Panc1 (cell line): ENCODE results near the gene RABEP2. TPM values are rescaled to one million over a fixed set of nuclear protein-coding genes. Genes with fewer than 3 reads are reported as not detected.

Experiments
- ATAC-seq: fragments of 200-7000 bp; cut with Tn5 transposase; 2 replicates; pipeline ENCODE4 v1.9.1; 2020; ENCODE audit warnings: mild to moderate bottlenecking, moderate library complexity
- BruUV-seq: library from RNA; stranded (reverse); fragments of 400-500 nt; replicated peaks from 2 replicates; lab custom pipeline; 2021; lab: Mats Ljungman, UMichigan
- CTCF ChIA-PET: fragments of 300-600 bp; sonication (Branson Sonifier 250); formaldehyde crosslinking; loops from one replicate; lab custom pipeline; 2022; ENCODE audit warnings: antibody characterized with exemption; lab: Charles Lee
- POLR2A ChIA-PET: fragments of 300-600 bp; sonication (Branson Sonifier 250); formaldehyde crosslinking; loops from one replicate; lab custom pipeline; 2022; ENCODE audit warnings: antibody characterized with exemption; lab: Charles Lee
- DNase-seq: peaks from one replicate; pipeline ENCODE4 v3.0.0-alpha.2; 2010; ENCODE audit warnings: low read depth, low spot score
- H3K27ac ChIP-seq: 2 replicates; pipeline ENCODE4 v1.5.1; 2011; ENCODE audit warnings: mild to moderate bottlenecking, low read length, inconsistent platforms
- H3K27me3 ChIP-seq: fragments of 200-500 bp; sonication (Bioruptor generic); 2 replicates; pipeline ENCODE4 v1.6.0; 2014; ENCODE audit warnings: low read length, inconsistent platforms; ENCODE audit not compliant: control insufficient read depth, insufficient read depth
- H3K36me3 ChIP-seq: fragments of 200-500 bp; sonication (Bioruptor generic); 2 replicates; pipeline ENCODE4 v1.5.1; 2014; ENCODE audit warnings: inconsistent platforms, mild to moderate bottlenecking, low read length, moderate library complexity; ENCODE audit not compliant: control insufficient read depth, insufficient read depth
- H3K4me1 ChIP-seq: 2 replicates; pipeline ENCODE4 v1.5.1; 2011; ENCODE audit warnings: inconsistent platforms, mild to moderate bottlenecking, low read length, moderate library complexity; ENCODE audit not compliant: control insufficient read depth, insufficient read depth
- H3K4me3 ChIP-seq, 2 experiments: 2 replicates each; pipeline ENCODE4 v1.5.1; 2011 to 2012; ENCODE audit warnings: low read depth in 2 of 2, low read length in 2 of 2, mild to moderate bottlenecking in 2 of 2, inconsistent platforms in 1 of 2, moderate library complexity in 1 of 2
- H3K9me3 ChIP-seq: fragments of 200-500 bp; sonication (Bioruptor generic); 2 replicates; pipeline ENCODE4 v1.5.1; 2014; ENCODE audit warnings: low read depth, mild to moderate bottlenecking, inconsistent platforms, low read length, moderate library complexity; ENCODE audit not compliant: control insufficient read depth, insufficient read depth
- CTCF ChIP-seq: fragments of 450-650 bp; IDR thresholded peaks from 2 replicates; pipeline ENCODE4 v1.5.1; 2017; ENCODE audit warnings: mild to moderate bottlenecking
- POLR2AphosphoS5 ChIP-seq: IDR thresholded peaks from 2 replicates; pipeline ENCODE4 v1.6.1; 2012; ENCODE audit warnings: mild to moderate bottlenecking, low read depth, low read length, moderate library complexity
- SIN3A ChIP-seq: IDR thresholded peaks from 2 replicates; pipeline ENCODE4 v1.6.1; 2012; ENCODE audit warnings: low read depth, mild to moderate bottlenecking, low read length, moderate library complexity, borderline replicate concordance; ENCODE audit not compliant: insufficient read depth
- TCF7L2 ChIP-seq: IDR thresholded peaks from 2 replicates; pipeline ENCODE4 v1.6.1; 2011; ENCODE audit warnings: mild to moderate bottlenecking, low read depth, low read length, inconsistent platforms
- in situ Hi-C: cut with HindIII; loops from 2 replicates; pipeline ENCODE4 v1.10.0; 2016; ENCODE audit warnings: low sequenced_read_pairs, low pct_unique_long_range_greater_than_20kb
- intact Hi-C: fragments of 100-400 bp; cut with micrococcal nuclease; formaldehyde crosslinking; loops from one replicate; pipeline ENCODE4 v1.10.0; 2022; ENCODE audit not compliant: unreplicated experiment
- total RNA-seq: library from RNA; stranded (reverse); gene quantifications from one replicate; pipeline ENCODE4 v1.2.1, GENCODE V29; 2021; ENCODE audit not compliant: unreplicated experiment
- TF ChIP-seq, protein P1 (sequence below), 2 experiments: IDR thresholded peaks; 2 replicates each; pipeline ENCODE4 v1.6.1; 2011 to 2012; ENCODE audit warnings: low read depth in 2 of 2, control low read depth in 1 of 2, low read length in 1 of 2, mild to moderate bottlenecking in 1 of 2, moderate library complexity in 1 of 2; ENCODE audit not compliant: insufficient read depth in 1 of 2

The RABEP2 gene
- total RNA-seq, 1 experiment from 2014 or later: 24.8 TPM

DNA sequence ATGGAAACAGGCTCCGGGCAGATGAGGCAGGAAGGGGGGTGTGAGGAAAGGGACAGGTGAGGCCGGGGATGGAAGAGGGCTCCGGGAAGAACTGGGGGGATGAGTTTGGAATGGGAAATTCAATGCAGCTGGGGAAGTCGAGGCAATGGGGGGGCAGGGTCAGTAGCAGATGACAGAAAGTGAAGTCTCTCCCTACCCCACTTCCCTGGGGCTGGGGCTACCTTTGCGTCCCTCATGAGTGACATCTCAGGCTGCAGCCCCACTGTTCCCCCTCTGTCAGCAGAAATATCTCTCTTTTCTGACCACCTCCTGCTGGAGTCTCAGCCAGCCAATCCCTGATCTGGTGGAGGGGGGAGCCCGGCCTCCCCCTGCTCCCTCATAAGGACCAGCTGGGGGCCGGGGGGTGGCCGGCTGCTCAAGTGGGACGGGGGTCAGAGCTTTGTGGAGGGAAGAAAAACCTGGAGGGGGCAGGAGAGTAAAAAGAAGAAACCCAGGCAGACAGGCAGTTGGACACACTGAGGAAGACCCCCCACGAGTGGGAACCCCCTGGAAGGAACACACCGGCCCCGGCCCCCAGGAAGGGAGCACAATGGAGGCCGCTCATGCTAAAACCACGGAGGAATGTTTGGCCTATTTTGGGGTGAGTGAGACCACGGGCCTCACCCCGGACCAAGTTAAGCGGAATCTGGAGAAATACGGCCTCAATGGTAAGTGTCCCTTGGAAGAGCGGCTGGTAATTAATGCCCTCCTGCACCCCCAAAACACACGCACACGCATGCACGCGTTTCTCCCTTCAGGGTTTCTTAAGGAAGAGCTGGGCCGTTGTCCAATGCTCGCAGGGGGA is 46.7 kb downstream of the RABEP2 start, which contains the start of gene ATP2A1:
Gene ATP2A1 (plus strand): TSS at position 406 of the 844 bp plus-strand sequence. CDS start 184 bp downstream, at position 590.
- peak within 1 kb of the TSS; percentile 77 for H3K27ac ChIP-seq
- intact Hi-C loops: loop anchor here (10.0 kb wide), 1 partner anchor 66 kb away; no protein-coding TSS in a partner anchor
- DNase-seq (no peak), ATAC-seq (no peak)
- H3K4me3 ChIP-seq: peak within 1 kb of the TSS; percentile 70 to 76
- H3K27me3 ChIP-seq: no peaks in the 10 kb centered on the region
- TF ChIP-seq POLR2AphosphoS5 (no peak), TCF7L2 (no peak), CTCF (no peak), SIN3A (no peak)
- TF ChIP-seq, protein P1, sequence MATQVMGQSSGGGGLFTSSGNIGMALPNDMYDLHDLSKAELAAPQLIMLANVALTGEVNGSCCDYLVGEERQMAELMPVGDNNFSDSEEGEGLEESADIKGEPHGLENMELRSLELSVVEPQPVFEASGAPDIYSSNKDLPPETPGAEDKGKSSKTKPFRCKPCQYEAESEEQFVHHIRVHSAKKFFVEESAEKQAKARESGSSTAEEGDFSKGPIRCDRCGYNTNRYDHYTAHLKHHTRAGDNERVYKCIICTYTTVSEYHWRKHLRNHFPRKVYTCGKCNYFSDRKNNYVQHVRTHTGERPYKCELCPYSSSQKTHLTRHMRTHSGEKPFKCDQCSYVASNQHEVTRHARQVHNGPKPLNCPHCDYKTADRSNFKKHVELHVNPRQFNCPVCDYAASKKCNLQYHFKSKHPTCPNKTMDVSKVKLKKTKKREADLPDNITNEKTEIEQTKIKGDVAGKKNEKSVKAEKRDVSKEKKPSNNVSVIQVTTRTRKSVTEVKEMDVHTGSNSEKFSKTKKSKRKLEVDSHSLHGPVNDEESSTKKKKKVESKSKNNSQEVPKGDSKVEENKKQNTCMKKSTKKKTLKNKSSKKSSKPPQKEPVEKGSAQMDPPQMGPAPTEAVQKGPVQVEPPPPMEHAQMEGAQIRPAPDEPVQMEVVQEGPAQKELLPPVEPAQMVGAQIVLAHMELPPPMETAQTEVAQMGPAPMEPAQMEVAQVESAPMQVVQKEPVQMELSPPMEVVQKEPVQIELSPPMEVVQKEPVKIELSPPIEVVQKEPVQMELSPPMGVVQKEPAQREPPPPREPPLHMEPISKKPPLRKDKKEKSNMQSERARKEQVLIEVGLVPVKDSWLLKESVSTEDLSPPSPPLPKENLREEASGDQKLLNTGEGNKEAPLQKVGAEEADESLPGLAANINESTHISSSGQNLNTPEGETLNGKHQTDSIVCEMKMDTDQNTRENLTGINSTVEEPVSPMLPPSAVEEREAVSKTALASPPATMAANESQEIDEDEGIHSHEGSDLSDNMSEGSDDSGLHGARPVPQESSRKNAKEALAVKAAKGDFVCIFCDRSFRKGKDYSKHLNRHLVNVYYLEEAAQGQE (IDR thresholded peaks at IDR 0.05; ENCODE audit: insufficient read depth in 1 of 2, low read depth in 2 of 2, low read length in 1 of 2): no peak
- ChIA-PET CTCF (no interaction called here), POLR2A (no interaction called here)
- no peaks in the 10 kb centered on the region; the same call in 1 of the 2 replicates for H3K36me3 ChIP-seq
- H3K4me1 ChIP-seq: peaks cover 31% of the 10 kb centered on the region
- no TSS peak for BruUV-seq
- in situ Hi-C loops: no loop called here
- no peaks in the 10 kb centered on the region for H3K9me3 ChIP-seq

GRCh38 chr16:28877655-28878000 is 47.4 kb downstream of the RABEP2 start:
- intact Hi-C loops (loop anchor here (10.0 kb wide), 1 partner anchor 67 kb away; no protein-coding TSS in a partner anchor), in situ Hi-C loops (no loop called here)
- CTCF ChIA-PET: no interaction called here
- Histone ChIP-seq H3K4me1 (peaks cover 31% of the 10 kb centered on the region), H3K4me3 (no peak overlapping the region), H3K27ac (no peak overlapping the region), H3K36me3 (no peaks in the 10 kb centered on the region; the same call in 1 of the 2 replicates), H3K9me3 (no peaks in the 10 kb centered on the region), H3K27me3 (no peaks in the 10 kb centered on the region)
- no peak for DNase-seq
- TF ChIP-seq, protein P1 (IDR thresholded peaks at IDR 0.05; ENCODE audit: insufficient read depth in 1 of 2, low read depth in 2 of 2, low read length in 1 of 2): no peak
- TF ChIP-seq POLR2AphosphoS5: no peak
- TF ChIP-seq CTCF: no peak
- TF ChIP-seq TCF7L2: no peak
- TF ChIP-seq SIN3A: no peak
- BruUV-seq: no TSS peak
- no peak for ATAC-seq
- POLR2A ChIA-PET: no interaction called here
